ENCODE measurements around the gene ECM1.

The ECM1 gene

DNA sequence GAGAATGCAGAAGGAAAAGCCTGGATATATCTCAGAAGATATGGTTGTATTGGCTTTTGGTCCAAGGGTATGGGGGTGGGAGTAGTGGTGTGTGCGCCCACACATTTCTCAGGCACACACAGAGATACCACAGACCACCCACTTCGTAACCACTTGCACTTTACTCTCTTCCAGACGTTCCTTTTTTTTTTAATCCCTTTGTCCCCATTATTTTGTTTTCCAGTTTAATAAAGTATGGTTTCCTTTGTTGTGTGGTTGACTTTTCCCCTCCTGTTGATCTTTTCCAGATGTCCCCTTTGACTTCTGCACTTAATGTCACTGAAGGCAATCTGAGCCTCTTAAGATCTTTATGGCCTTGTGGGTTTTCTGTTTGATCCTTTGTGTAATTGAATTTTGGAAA, 31.2 kb upstream of the ECM1 start:
- no peak overlapping the region for H3K4me3 ChIP-seq (ENCODE audit: low read depth, low read length)
- TF ChIP-seq, protein P1, sequence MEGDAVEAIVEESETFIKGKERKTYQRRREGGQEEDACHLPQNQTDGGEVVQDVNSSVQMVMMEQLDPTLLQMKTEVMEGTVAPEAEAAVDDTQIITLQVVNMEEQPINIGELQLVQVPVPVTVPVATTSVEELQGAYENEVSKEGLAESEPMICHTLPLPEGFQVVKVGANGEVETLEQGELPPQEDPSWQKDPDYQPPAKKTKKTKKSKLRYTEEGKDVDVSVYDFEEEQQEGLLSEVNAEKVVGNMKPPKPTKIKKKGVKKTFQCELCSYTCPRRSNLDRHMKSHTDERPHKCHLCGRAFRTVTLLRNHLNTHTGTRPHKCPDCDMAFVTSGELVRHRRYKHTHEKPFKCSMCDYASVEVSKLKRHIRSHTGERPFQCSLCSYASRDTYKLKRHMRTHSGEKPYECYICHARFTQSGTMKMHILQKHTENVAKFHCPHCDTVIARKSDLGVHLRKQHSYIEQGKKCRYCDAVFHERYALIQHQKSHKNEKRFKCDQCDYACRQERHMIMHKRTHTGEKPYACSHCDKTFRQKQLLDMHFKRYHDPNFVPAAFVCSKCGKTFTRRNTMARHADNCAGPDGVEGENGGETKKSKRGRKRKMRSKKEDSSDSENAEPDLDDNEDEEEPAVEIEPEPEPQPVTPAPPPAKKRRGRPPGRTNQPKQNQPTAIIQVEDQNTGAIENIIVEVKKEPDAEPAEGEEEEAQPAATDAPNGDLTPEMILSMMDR (IDR thresholded peaks at IDR 0.05; ENCODE audit: low read depth, low read length): no peak

DNA sequence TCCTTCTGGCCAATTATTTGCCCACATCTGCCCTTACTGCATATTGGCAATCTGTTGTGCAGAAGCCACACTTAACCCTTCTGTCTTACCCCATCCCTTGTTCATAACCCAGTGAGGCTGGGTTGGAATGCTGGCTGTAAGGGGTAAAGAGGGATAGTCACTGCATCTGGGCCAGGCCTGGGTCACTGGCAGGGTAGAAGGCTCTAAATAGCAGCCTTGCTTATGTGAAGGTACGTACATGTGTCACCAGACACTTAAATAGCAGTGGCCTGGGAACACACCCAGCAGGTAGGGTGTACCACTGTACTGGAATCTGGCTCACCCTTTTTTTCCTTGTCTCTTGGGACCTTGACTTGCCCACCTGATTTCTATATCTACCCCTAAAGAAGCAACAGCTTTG, 30.6 kb upstream of the ECM1 start:
- no peak overlapping the region for H3K4me3 ChIP-seq (ENCODE audit: low read depth, low read length)
- TF ChIP-seq, protein P1 (IDR thresholded peaks at IDR 0.05; ENCODE audit: low read depth, low read length): no peak

DNA sequence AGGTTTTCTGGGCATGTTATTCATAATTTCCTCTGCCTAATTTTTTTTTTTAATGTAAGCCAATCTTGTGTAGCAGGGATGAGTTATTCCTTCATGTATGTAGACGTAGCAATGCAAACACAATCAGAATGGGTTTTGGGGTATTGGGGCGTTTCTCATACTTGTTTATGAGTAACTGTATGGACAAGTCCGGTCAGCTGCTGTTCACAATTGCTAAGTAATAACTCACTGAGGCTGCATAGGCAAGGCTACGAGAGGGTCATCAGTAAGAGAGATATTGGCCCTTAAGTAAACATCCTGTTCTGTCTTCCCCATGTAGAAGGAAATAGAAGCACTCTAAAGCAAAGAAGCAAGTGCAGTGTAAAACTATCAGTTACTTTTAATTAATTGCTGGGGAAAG, 30.2 kb upstream of the ECM1 start:
- TF ChIP-seq, protein P1 (IDR thresholded peaks at IDR 0.05; ENCODE audit: low read depth, low read length): no peak

DNA sequence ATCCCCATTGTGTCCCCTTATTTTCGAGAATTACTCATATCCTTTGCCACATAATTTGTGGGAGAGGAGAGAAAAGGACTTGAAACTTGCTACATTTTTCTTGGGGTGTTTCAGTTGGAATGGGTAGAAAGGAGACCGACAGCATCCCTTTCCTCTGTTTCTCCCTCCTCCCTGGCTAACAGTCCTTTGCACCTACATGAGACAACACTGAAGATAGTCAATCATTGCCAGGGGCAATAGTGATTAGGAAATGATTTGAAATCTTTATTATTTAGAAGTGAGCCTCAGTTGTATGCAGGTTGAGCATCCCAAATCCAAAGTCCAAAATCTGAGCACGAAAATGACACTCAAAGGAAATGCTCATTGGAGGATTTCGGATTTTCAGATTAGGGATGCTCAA, 28.5 kb upstream of the ECM1 start:
- no peak overlapping the region for H3K4me3 ChIP-seq (ENCODE audit: low read depth, low read length)

More for the DNA sequence above, 30.2 kb upstream of the ECM1 start:
- no peak overlapping the region for H3K4me3 ChIP-seq (ENCODE audit: low read depth, low read length)

DNA sequence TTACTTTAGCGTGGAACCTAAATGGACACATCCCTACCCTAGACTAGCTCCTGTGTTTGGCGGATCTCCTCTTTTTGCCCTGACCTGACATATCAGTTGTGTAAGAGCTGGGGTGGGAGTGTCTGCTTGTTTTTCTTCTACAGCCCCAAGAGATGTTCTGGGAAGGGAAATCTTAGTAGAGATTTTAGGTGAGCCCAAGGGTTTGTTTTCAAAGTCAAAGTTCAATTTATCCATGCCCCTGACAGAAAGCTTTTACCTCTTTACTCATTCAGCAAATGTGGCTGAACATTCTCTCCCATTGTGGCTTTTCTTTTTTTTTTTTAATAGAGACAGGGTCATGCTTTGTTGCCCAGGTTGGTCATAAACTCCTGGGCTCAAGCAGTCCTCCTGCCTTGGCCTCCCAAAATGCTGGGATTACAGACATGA, 28.0 kb upstream of the ECM1 start:
- H3K4me3 ChIP-seq (ENCODE audit: low read depth, low read length): no peak overlapping the region
- TF ChIP-seq, protein P1 (IDR thresholded peaks at IDR 0.05; ENCODE audit: low read depth, low read length): no peak

More for the DNA sequence above, 28.5 kb upstream of the ECM1 start:
- TF ChIP-seq, protein P1 (IDR thresholded peaks at IDR 0.05; ENCODE audit: low read depth, low read length): no peak

- H3K4me3 ChIP-seq (ENCODE audit: low read depth, low read length): no peak overlapping the region
- TF ChIP-seq, protein P1 (IDR thresholded peaks at IDR 0.05; ENCODE audit: low read depth, low read length): no peak
Observed at GRCh38 chr1:150484431-150484830, 23.5 kb upstream of the ECM1 start.

- no peak overlapping the region for H3K4me3 ChIP-seq (ENCODE audit: low read depth, low read length)
- TF ChIP-seq, protein P1 (IDR thresholded peaks at IDR 0.05; ENCODE audit: low read depth, low read length): no peak
Observed at GRCh38 chr1:150484861-150485260, 23.0 kb upstream of the ECM1 start.

Measured in WI38 (cell line).